CD8-positive, alpha-beta memory T cell (primary cell): ENCODE results near the gene CHST15. TPM values are rescaled to one million over a fixed set of nuclear protein-coding genes. Genes with fewer than 3 reads are reported as not detected.

ENCODE experiments used
- CTCF ChIA-PET: fragments of 350-600 bp; sonication (Branson Sonifier 250); formaldehyde crosslinking; loops from one replicate; lab custom pipeline; 2021; ENCODE audit warnings: antibody characterized with exemption; lab: Charles Lee
- POLR2A ChIA-PET: fragments of 350-600 bp; sonication (Branson Sonifier 250); formaldehyde crosslinking; loops from one replicate; lab custom pipeline; 2021; ENCODE audit warnings: antibody characterized with exemption; lab: Charles Lee
- DNase-seq, 5 donors: peaks; one replicate each; pipeline versions ENCODE4 v3.0.0 to v3.0.0-alpha.2; 2020 to 2022; ENCODE audit warnings: mixed read lengths in 1 of 5
- H3K27ac ChIP-seq: one replicate; pipeline ENCODE4 v1.7.0; 2013; ENCODE audit warnings: low read depth, mild to moderate bottlenecking, low read length, moderate library complexity
- H3K27me3 ChIP-seq: 2 replicates; pipeline ENCODE4 v1.7.0; 2013; ENCODE audit warnings: low read length, mild to moderate bottlenecking; ENCODE audit not compliant: insufficient read depth, poor library complexity, severe bottlenecking
- H3K36me3 ChIP-seq: 2 replicates; pipeline ENCODE4 v1.7.0; 2013; ENCODE audit warnings: mild to moderate bottlenecking, low read length, moderate library complexity; ENCODE audit not compliant: insufficient read depth
- H3K4me1 ChIP-seq: 2 replicates; pipeline ENCODE4 v1.7.0; 2013; ENCODE audit warnings: mild to moderate bottlenecking, low read length, moderate library complexity; ENCODE audit not compliant: insufficient read depth
- H3K4me3 ChIP-seq: 2 replicates; pipeline ENCODE4 v1.7.0; 2013; ENCODE audit warnings: mild to moderate bottlenecking, low read length
- H3K9me3 ChIP-seq: 2 replicates; pipeline ENCODE4 v1.7.0; 2013; ENCODE audit warnings: mild to moderate bottlenecking, low read length
- H3K27ac Mint-ChIP-seq, 8 donors: one replicate each; pipeline ENCODE4 v1.8.0; 2020 to 2021; ENCODE audit warnings: mixed read lengths in 8 of 8, mild to moderate bottlenecking in 6 of 8, inconsistent platforms in 3 of 8, moderate library complexity in 3 of 8
- H3K27me3 Mint-ChIP-seq, 2 donors: one replicate each; pipeline ENCODE4 v1.8.0; 2020 to 2021; ENCODE audit warnings: mixed read lengths in 2 of 2, mild to moderate bottlenecking in 1 of 2, moderate library complexity in 1 of 2
- H3K36me3 Mint-ChIP-seq, 3 donors: one replicate each; pipeline ENCODE4 v1.8.0; 2020 to 2021; ENCODE audit warnings: mixed read lengths in 3 of 3, inconsistent platforms in 1 of 3, mild to moderate bottlenecking in 1 of 3
- H3K4me1 Mint-ChIP-seq, 3 donors: one replicate each; pipeline ENCODE4 v1.8.0; 2020 to 2021; ENCODE audit warnings: mixed read lengths in 3 of 3, inconsistent platforms in 1 of 3, mild to moderate bottlenecking in 1 of 3
- H3K4me3 Mint-ChIP-seq, 7 donors: one replicate each; pipeline ENCODE4 v1.8.0; 2020 to 2021; ENCODE audit warnings: mixed read lengths in 7 of 7, mild to moderate bottlenecking in 6 of 7, moderate library complexity in 4 of 7, inconsistent platforms in 2 of 7
- H3K9me3 Mint-ChIP-seq, 5 donors: one replicate each; pipeline ENCODE4 v1.8.0; 2020 to 2022; ENCODE audit warnings: mixed read lengths in 5 of 5, mild to moderate bottlenecking in 3 of 5, moderate library complexity in 2 of 5, inconsistent platforms in 1 of 5
- polyA plus RNA-seq: library from polyadenylated mRNA; unstranded; fragments of 300-500 nt; fragmentation: Illumina TruSeq; gene quantifications from one replicate; pipeline ENCODE4 v1.2.3, GENCODE V29; 2021
- total RNA-seq, 2 experiments: library from RNA; stranded (reverse); gene quantifications; one replicate each; pipeline ENCODE4 v1.2.3, GENCODE V29; 2021

The CHST15 gene
- total and polyA plus RNA-seq, 3 experiments from 2014 or later = 0.18 to 0.24 TPM; not detected in 1

DNA sequence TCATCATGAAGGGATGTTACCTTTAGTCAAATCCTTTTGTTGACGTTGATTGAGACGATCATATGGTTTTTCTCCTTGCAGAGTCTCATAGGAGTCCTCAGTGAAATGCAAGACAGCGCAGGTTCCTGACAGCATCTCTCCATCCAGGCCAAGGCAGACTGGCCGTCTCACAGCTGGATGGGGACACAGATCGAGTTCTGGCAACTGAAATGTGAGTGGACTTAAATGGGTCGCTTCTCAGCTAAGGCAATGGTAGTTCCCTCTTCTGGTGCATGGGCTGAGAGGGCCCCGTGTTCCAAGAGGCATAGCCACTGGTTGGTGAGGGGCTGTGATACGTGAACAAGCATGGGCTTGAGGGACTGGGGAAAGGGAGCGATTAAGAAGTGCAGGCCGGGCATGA lies 102.5 kb downstream of the CHST15 start:
- H3K9me3 ChIP-seq = no peaks in the 10 kb centered on the region
- peaks cover 27 to 62% of the 10 kb centered on the region in 2 donors for H3K27me3 Mint-ChIP-seq
- peaks cover 11% of the 10 kb centered on the region for H3K4me1 ChIP-seq
- no peak overlapping the region for H3K27ac ChIP-seq
- no peak for DNase-seq
- no peaks in the 10 kb centered on the region for H3K36me3 ChIP-seq
- ChIA-PET CTCF (interaction anchor here (2.9 kb wide), 1 partner anchor 398 kb away, joined by 10 read pairs; no protein-coding TSS in a partner anchor), POLR2A (no interaction called here)
- peaks cover 9 to 15% (median 12%) of the 10 kb centered on the region in 3 donors for H3K4me1 Mint-ChIP-seq
- no peak overlapping the region for H3K4me3 Mint-ChIP-seq
- H3K9me3 Mint-ChIP-seq = peaks cover 0 to 5% (median 0%) of the 10 kb centered on the region in 5 donors
- H3K36me3 Mint-ChIP-seq = no peaks in the 10 kb centered on the region
- H3K27me3 ChIP-seq = peaks cover 15% of the 10 kb centered on the region
- no peak overlapping the region for H3K27ac Mint-ChIP-seq
- no peak overlapping the region for H3K4me3 ChIP-seq

DNA sequence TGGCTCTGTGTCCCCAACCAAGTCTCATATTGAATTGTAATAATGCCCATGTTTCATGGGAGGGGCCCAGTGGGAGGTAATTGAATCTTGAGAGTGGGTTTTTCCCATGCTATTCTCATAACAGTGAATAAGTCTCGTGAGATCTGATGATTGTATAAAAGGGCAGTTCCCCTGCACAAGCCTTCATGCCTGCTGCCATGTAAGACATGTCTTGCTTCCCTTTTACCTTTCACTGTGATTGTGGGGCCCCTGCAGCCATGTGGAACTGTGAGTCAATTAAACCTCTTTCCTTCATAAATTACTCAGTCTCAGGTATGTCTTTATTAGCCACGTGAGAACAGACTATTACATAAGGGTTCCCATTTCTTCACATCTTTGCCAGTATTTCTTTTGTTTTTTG lies 104.7 kb downstream of the CHST15 start:
- H3K4me3 Mint-ChIP-seq = no peak overlapping the region
- Histone ChIP-seq H3K9me3 (no peaks in the 10 kb centered on the region), H3K4me1 (no peaks in the 10 kb centered on the region), H3K4me3 (no peak overlapping the region), H3K27me3 (peaks cover 1% of the 10 kb centered on the region), H3K27ac (no peak overlapping the region), H3K36me3 (no peaks in the 10 kb centered on the region)
- DNase-seq = no peak
- peaks cover 0 to 4% (median 0%) of the 10 kb centered on the region in 5 donors for H3K9me3 Mint-ChIP-seq
- no peak overlapping the region for H3K27ac Mint-ChIP-seq
- H3K36me3 Mint-ChIP-seq = no peaks in the 10 kb centered on the region
- peaks cover 24 to 48% of the 10 kb centered on the region in 2 donors for H3K27me3 Mint-ChIP-seq
- POLR2A ChIA-PET = no interaction called here
- H3K4me1 Mint-ChIP-seq = peaks cover 0 to 3% (median 2%) of the 10 kb centered on the region in 3 donors
- CTCF ChIA-PET = interaction anchor here (2.9 kb wide), 1 partner anchor 400 kb away, joined by 10 read pairs; no protein-coding TSS in a partner anchor

DNA sequence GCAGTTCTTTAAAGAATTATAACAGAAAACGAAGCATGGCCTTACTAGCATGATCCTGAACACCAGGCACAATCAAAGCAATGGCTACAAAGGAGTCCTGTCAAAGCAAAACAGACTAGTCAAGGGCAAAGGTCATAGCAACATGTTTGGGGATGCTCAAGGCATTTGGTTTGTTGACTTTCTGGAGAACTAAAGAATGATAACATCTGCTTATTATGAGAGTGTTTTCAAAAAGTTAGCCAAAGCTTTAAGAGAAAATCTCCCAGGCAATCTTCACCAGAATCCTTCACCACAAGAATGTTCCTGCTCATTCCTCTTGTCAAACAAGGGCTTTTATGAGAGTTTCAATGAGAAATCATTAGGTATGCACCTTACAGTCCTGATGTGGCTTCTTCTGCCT lies 106.7 kb downstream of the CHST15 start:
- Histone ChIP-seq H3K36me3 (no peaks in the 10 kb centered on the region), H3K27me3 (no peaks in the 10 kb centered on the region), H3K4me3 (no peak overlapping the region), H3K9me3 (no peaks in the 10 kb centered on the region), H3K27ac (no peak overlapping the region), H3K4me1 (no peaks in the 10 kb centered on the region)
- no peak overlapping the region for H3K27ac Mint-ChIP-seq
- no peak for DNase-seq
- H3K4me1 Mint-ChIP-seq = peaks cover 0 to 2% (median 0%) of the 10 kb centered on the region in 3 donors
- no peaks in the 10 kb centered on the region for H3K36me3 Mint-ChIP-seq
- H3K4me3 Mint-ChIP-seq = no peak overlapping the region
- H3K9me3 Mint-ChIP-seq = peaks cover 0 to 4% (median 0%) of the 10 kb centered on the region in 5 donors
- ChIA-PET CTCF (no interaction called here), POLR2A (no interaction called here)
- H3K27me3 Mint-ChIP-seq = peaks cover 16 to 33% of the 10 kb centered on the region in 2 donors

DNA sequence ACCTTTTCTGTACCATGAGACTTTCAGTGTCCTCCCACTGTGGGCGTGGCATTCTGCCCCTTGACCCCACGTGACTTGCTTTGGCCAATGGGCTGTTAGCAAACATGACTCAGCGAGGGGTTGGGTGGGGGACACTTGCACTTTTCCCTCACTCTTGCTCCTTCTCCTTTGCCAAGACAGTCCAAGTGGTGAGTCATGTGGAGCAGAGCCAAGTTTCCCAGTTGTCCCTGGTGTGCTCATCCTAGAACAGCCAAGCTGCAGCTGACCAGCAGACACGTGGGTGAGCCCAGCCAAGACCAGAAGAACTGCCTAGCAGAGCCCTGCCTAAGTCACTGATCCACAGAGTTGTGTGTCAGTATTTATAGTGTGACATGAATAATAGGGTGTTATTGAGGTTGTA lies 119.0 kb downstream of the CHST15 start:
- H3K36me3 Mint-ChIP-seq = peaks cover 0 to 5% (median 0%) of the 10 kb centered on the region in 3 donors
- H3K9me3 Mint-ChIP-seq = peaks cover 0 to 4% (median 2%) of the 10 kb centered on the region in 5 donors
- H3K4me3 Mint-ChIP-seq = peak overlapping the region in 1 of 7 donors; percentile 39
- no peak for DNase-seq
- peaks cover 2 to 6% (median 5%) of the 10 kb centered on the region in 3 donors for H3K4me1 Mint-ChIP-seq
- Histone ChIP-seq H3K27ac (no peak overlapping the region), H3K9me3 (no peaks in the 10 kb centered on the region), H3K36me3 (no peaks in the 10 kb centered on the region), H3K4me1 (no peaks in the 10 kb centered on the region), H3K27me3 (peaks cover 8% of the 10 kb centered on the region), H3K4me3 (no peak overlapping the region)
- POLR2A ChIA-PET = no interaction called here
- H3K27me3 Mint-ChIP-seq = peaks cover 59 to 79% of the 10 kb centered on the region in 2 donors
- H3K27ac Mint-ChIP-seq = peak overlapping the region in 1 of 8 donors; percentile 21
- CTCF ChIA-PET = no interaction called here

DNA sequence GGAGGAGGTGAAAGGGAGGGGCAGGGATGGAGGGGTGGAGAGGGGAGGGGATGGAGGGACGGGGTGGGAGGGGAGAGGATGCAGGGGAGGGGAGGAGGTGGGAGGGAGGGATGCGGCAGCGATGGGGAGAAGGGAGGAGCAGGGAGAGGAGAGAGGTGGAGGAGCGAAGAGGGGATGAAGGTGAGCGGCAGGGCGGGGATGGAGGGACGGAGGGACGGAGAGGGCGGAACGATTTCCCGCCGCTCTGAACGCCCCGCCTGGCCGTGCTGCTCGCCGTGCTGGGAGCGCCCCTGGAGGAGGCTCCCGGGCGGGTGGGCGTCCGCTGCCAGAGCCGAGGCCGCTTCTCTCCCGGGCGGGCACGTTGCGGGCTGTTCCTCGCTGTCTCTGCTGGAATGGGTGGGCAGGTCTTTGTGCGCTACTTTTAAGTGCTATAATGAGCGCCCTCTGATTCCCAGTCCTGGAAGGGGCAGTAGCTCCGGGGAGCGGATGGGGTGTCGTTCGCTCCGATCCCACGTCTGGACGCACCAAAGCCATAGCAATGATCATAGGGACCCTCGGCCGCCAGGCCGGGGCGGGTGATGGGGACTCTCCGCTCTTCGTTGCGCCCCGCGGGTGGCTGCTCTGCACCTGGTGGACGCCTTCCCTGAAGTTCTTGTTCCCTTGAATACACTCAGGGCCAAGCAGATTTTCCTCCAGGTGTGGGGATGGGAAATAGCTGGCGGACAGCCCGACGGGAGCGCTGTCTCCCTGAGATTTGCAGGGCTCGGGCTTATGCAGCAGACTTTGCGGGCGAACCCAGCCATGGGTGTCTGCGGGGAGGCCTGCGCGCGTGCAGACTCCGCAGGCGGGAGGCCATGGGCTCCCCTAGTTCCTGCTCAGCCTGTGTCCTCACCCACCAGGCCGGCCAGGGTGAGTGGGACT lies 120.7 kb downstream of the CHST15 start:
- CTCF ChIA-PET = no interaction called here

DNA sequence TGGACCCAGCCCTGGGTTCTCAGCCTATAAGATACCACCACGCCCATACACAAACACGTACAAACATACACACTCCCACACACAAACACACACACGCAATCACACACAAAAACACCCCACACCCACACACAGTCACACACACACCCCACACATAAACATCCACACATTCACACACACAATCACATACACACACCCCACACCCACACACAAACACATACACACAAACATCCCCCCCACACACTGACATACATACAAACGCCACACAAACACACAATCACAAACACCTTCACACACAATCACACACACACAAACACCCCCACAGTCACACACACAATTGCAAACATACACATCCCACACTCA lies 122.5 kb downstream of the CHST15 start:
- Histone ChIP-seq H3K36me3 (no peaks in the 10 kb centered on the region), H3K27me3 (peaks cover 8% of the 10 kb centered on the region), H3K4me3 (no peak overlapping the region), H3K9me3 (no peaks in the 10 kb centered on the region), H3K4me1 (no peaks in the 10 kb centered on the region), H3K27ac (no peak overlapping the region)
- Mint-ChIP-seq H3K27me3 (peaks cover 62 to 73% of the 10 kb centered on the region in 2 donors), H3K27ac (peak overlapping the region in 1 of 8 donors; percentile 44), H3K4me1 (peaks cover 2 to 6% (median 5%) of the 10 kb centered on the region in 3 donors), H3K36me3 (peaks cover 0 to 5% (median 0%) of the 10 kb centered on the region in 3 donors), H3K9me3 (peaks cover 0 to 4% (median 1%) of the 10 kb centered on the region in 5 donors), H3K4me3 (no peak overlapping the region)
- ChIA-PET POLR2A (no interaction called here), CTCF (no interaction called here)
- no peak for DNase-seq

More for the DNA sequence above, 120.7 kb downstream of the CHST15 start:
- peak overlapping the region in 1 of 7 donors; percentile 65 for H3K4me3 Mint-ChIP-seq
- peaks cover 0 to 5% (median 0%) of the 10 kb centered on the region in 3 donors for H3K36me3 Mint-ChIP-seq
- no peaks in the 10 kb centered on the region for H3K4me1 ChIP-seq
- H3K36me3 ChIP-seq = no peaks in the 10 kb centered on the region
- H3K27ac ChIP-seq = no peak overlapping the region
- H3K4me3 ChIP-seq = no peak overlapping the region
- peaks cover 2 to 6% (median 5%) of the 10 kb centered on the region in 3 donors for H3K4me1 Mint-ChIP-seq
- H3K9me3 ChIP-seq = no peaks in the 10 kb centered on the region
- POLR2A ChIA-PET = no interaction called here
- peaks cover 8% of the 10 kb centered on the region for H3K27me3 ChIP-seq
- peaks cover 65 to 84% of the 10 kb centered on the region in 2 donors for H3K27me3 Mint-ChIP-seq
- H3K9me3 Mint-ChIP-seq = peaks cover 0 to 4% (median 2%) of the 10 kb centered on the region in 5 donors
- no peak for DNase-seq
- H3K27ac Mint-ChIP-seq = no peak overlapping the region

DNA sequence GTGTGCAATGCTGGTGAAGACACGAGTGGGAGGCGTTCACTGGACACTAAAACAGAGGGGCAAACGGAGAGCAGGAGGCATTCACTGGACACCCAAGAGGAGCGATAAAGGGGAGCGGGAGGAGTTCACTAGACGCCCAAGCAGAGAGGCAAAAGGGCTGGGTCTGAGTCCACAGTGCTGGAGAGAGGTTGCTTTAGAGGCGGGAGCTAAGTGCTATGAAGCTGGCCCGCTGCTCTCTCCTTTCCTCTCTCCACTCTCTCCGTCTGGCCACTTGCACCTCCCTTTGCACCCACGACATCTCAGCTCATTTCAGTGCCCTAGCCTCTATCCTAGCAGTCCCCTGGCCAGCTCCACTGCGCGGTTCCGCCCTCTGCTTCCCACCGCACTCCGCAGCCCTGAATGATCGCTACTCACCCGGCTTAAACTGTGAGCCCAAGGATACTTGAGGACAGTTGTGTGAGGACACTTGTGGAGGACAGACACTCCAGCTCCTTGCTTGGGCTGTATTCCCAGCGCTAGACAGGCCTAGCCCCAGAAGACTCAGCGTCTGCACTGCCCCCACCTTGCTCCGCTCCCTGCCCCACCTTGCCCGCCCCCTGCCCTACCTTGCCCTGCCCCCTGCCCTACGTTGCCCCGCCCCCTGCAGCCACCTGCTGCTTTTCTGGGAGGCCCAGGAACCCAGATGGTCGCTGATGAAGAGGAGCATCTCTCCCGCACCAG lies 123.0 kb downstream of the CHST15 start:
- no peak for DNase-seq
- Histone ChIP-seq H3K4me3 (no peak overlapping the region), H3K36me3 (no peaks in the 10 kb centered on the region), H3K27me3 (peaks cover 8% of the 10 kb centered on the region), H3K9me3 (no peaks in the 10 kb centered on the region), H3K4me1 (no peaks in the 10 kb centered on the region), H3K27ac (no peak overlapping the region)
- Mint-ChIP-seq H3K27me3 (peaks cover 60 to 76% of the 10 kb centered on the region in 2 donors), H3K27ac (no peak overlapping the region), H3K9me3 (peaks cover 0 to 4% (median 1%) of the 10 kb centered on the region in 5 donors), H3K4me3 (no peak overlapping the region), H3K4me1 (peaks cover 2 to 6% (median 5%) of the 10 kb centered on the region in 3 donors), H3K36me3 (peaks cover 0 to 5% (median 0%) of the 10 kb centered on the region in 3 donors)
- POLR2A ChIA-PET = no interaction called here
- CTCF ChIA-PET = no interaction called here
